HG02798 (cell line): ENCODE results near the gene SCUBE1.

Experiments
- ATAC-seq: cut with Tn5 transposase; IDR thresholded peaks from one replicate; pipeline ENCODE4 v1.9.1; 2021; ENCODE audit warnings: mild to moderate bottlenecking; ENCODE audit not compliant: unreplicated experiment, poor library complexity

Gene SCUBE1

DNA sequence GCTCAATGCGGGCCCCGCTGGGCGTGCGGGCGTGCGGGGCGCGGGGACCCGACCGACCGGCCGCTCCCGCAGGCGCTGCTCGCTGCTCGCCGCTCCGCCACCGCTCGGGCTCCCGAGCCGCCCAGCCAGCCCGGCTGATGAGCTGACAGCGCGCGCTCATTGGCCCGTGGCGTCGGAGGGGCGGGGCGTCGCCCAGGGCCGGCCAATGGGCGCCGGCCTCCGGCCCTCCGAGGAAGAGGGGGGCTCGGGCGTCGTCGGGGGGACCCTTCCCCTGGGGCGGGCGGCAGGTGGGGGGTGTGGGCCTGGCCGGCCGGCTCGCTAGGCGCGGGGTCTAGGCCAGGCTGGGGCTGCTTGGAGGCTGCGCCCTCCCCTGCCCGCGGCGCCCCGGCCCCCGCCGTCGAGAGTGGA lies at the start of gene SCUBE1:
Gene SCUBE1 (minus strand): TSS at position 111 of the 408 bp plus-strand sequence. CDS start 111 bp downstream, outside the sequence.
- no peak for ATAC-seq

DNA sequence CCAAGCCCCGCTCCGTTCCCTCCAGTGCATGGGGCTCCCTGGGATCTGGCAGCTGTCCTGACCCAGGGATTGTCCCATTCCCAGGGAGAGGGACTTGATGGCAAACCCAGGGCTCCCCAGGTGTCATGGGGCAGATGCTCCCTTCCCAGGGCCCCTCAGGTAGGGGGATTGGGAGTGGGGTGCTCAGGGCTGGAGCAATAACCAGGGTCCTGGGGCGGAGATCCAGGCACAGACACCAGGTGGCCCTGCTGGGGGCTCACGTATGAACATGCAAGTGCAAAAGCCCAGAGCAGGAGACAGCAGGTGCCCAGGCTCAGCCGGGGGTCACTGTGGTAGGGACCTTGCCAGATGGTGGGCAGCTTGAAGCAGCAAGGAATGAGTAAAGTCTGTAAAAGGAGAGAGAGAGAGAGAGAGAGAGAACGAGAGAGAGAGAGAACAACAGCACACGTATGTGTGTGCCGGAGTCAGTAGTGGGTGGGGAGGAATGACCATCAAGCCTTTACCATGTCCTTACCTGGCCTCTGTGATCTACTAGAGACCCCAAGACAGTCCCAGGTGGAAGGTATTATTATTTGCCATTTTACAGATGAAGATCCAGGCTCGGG lies 49.3 kb upstream of the SCUBE1 start:
- no peak for ATAC-seq

DNA sequence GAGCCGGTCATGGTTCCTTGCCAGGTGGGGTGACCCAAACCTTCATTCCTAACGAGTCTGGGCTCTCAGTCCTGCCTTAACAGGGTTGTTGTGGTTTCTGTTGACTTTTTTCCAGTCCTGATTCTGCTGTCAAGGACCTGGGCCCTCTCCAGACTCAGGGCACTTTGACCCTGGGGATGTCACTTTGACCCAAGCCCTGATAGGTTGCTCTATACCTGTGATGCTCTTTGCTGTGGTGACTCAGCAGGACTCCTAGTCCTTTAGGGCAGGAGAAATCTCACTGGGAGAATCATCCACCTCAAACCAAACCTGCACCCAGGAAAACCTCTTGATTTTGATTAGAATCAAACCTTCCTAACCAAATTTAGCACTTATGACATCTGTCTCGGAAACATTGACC lies 48.1 kb upstream of the SCUBE1 start:
- no peak for ATAC-seq

DNA sequence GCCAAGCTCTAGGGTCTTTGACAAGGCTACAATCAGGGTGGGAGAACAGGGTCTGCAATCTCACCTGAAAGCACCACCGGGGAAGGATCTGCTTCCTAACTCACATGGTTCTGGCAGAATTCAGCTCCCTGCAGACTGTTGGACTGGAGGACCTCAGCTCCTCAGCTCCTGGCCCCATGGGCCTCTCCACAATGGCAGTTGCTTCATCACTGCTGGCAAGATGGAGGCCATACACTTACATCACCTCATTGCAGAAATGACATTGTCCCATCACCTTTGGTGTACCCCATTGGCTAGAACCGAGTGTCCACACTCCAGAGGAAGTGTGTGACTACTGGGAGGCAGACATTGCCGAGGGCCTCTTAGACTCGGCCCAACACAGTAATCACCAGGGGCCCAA lies 47.7 kb upstream of the SCUBE1 start:
- ATAC-seq: no peak

DNA sequence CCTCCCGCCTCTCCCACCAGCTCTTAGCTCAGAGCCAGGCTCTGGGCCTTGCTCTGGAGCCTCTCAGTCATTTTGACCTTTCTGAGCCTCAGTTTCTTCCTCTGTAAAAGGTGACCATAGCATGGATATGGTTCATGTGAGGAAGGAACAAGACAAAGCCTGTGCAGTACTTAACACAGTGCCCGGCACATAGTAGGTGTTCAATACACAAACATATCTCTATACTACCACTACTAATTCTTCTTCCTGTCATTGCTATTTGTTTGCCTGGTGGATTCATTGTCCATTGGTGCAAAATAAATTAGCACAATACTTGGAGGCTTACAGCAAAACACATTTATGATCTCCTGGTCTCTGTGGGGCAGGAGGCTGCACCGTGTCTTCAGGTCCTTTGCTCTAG lies 47.0 kb upstream of the SCUBE1 start:
- no peak for ATAC-seq

DNA sequence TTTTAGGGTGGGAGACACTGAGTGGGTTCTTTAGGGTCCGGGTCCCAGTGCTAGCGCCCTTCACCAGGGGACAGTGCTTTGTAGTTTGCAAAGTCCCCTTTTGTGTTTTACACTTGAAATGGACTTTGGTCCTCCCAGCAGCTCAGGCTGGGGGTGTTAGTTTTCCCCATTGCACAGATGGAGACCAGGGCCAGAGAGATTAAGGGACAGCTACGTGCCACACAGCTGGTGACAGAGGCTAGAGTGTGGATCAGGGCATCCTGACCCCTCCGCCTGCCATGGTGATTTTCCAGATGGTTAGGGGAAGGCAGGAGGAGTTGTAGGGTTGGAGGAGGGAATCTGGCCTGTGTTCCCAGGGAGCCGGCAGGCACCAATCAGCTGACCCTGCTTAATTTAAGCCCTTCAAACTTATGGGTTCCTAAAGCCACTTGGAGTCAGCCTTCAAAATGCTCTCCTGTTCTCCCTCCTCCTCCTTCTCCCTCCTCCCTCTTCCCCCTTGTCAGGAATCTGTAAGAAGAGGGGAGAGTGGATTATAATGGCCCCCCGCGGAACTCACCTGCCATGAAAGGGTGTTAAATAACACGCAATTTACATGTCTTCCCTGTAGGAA lies 46.2 kb upstream of the SCUBE1 start:
- ATAC-seq: no peak

DNA sequence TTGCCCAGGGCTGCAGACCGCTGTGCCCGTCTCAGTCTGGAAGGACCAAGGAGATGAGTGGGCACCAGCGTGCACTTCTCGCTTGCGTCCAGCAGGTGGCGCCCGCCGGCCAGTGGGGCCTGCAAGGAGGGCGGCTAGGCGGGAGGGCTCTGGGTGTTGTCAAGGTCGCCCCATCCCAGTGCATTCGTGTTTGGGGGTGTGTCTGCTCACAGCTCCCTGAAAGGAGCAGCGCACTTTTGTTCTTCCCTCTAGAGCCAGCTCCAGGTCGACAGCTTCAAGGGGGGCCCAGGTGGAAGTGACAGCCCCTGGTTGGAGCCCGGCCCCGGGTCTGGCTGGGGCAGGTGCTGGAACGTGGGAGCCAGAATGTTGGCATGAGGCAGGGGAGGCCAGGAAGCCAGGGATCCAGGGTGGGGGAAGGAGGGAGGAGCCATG lies 45.3 kb upstream of the SCUBE1 start:
- ATAC-seq: no peak

DNA sequence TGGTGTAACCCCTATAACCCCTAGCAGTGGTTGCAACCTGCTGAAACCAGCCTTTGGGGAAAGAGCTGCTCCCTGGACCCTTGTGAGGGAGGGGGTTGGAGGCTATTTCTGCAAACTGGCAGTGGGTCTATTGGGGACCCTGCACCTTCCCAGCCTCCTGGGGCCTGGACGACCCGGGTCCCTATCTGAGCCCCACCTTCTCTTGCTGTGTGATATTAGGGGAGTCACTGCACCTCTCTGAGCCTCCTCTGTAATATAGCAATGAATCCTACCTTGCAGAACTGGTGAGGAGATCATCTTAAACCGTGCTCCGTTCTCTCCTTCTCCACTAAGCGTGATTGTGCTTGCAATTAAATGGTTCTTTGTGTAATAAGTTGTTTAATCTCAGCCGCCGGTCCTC lies 44.6 kb upstream of the SCUBE1 start:
- no peak for ATAC-seq

DNA sequence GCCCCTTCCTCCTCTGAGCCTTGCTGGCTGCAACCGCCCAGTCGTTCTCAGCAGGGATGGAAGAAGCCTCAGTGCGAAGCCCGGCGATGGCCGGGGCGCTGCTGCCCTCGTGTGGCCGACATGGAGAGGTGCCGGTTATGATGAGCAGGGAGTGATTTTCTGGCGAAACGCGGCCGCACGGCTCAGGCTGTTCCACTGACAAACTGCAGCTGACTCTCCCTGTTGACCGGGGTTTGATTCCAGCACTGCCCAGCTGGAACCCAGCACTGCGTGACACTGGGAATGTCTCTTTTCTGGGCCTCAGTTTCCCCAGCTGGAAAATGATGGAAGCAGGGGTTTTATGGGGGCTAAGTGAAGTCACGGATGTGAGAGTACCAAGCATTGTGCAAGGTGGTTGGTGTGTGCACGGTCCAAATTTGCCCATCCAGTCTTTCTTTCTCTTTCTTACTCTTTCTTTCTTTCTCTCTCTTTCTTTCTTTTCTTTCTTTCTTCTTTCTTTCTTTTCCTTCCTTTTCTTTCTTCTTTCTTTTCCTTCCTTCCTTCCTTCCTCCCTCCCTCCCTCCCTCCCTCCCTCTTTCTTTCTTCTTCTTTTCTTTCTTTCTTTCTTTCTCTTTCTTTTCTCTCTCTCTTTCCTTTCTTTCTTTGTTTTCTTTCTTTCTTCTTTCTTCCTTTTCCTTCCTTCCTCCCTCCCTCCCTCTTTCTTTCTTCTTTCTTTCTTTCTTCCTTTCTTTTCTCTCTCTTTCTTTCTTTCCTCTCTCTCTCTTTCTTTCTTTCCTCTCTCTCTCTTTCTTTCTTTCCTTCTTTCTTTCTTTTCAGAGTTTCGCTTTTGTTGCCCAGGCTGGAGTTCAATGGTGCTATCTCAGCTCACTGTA lies 42.8 kb upstream of the SCUBE1 start:
- peak; percentile 67 for ATAC-seq

DNA sequence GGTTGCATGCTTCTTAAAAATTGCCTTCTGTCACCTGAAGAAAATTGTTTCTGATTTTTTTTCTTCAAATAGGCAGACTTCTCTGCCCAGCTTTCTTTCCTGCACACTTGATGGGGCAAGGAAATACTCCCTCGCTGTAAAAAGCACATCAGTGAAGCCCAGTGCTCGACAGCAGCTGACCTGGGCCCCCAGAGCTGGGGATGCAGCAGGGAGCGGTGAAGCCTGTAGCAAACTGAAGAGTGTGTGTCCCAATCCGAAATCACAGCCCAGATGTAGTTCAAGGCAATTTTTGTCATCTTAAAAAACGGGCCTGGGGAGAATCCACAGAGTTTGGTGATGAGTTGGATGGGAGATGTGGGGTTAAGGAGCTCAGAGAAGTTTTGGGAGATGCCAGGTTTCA lies 41.7 kb upstream of the SCUBE1 start:
- no peak for ATAC-seq

DNA sequence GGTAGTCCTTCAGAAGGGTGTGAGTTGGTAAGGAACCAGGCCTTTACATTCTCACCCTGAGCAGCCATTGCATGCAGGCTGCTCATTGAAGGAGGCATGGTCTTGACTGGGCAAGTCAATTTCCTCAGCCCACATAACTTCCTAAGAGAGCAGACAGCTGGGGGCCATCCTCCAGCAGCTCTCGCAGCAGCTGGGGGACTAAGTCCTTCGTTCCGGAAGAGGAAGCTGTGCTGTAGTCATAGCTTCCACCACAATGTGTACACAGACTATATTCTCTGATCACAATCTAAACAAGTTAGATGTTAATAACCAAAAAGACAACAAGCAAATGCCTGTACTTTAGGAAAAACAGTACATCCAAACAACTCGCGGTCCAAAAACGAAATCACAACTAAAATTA lies 38.5 kb upstream of the SCUBE1 start:
- no peak for ATAC-seq

DNA sequence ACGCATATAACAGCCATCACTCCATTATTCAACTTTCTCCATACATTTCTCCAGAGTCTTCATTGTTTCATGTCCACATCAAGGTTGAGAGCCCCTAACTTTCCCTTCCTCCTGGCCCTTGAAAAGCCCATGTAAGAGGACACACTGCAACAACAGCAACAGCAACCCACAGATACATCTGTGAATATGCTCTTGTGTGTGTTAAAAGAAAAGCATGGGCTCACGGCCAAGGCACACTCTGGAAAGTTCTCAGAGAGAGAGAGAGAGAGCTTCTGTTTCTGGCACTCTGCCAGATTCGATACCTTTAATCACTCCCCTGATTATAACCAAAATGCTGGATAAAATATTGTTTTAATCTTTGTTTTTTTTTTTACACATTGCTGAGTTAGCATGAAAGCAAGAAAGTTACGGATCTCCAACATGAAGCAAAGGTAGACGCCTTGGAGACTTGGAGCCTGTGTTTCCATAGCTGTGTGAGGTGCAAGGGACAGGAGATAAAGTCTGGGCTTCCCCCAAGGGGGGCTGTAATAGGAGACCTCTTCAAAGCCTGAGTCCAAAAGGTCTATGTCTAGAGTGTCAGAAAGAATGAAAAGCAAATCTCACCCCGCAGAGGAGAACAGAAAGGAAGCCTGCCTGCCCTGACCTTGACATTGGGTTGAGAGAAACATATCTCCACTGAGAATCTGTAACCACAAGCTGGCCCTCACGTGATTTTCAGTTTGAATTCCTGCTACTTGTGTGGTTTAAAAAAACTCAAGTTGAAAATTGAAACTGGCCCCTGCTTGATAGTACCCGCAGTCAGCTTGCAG lies 34.9 kb upstream of the SCUBE1 start:
- ATAC-seq: no peak

DNA sequence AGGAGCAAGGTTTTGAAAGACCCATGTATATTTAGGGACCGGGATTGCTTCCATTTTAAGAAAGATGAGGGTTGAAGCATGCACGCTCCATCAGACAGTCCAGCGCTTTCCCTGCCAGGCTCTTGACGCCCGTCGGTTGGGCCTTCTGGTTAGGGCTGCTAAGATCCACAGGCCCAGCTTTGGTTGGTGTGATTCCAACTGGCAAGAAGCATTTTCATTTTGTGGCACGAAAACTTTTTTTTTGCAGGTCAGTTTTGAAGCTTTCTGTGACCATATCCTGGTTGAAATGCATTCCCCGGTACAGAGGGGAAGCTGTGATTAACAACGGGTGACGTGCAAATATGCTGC lies 34.4 kb upstream of the SCUBE1 start:
- ATAC-seq: no peak

DNA sequence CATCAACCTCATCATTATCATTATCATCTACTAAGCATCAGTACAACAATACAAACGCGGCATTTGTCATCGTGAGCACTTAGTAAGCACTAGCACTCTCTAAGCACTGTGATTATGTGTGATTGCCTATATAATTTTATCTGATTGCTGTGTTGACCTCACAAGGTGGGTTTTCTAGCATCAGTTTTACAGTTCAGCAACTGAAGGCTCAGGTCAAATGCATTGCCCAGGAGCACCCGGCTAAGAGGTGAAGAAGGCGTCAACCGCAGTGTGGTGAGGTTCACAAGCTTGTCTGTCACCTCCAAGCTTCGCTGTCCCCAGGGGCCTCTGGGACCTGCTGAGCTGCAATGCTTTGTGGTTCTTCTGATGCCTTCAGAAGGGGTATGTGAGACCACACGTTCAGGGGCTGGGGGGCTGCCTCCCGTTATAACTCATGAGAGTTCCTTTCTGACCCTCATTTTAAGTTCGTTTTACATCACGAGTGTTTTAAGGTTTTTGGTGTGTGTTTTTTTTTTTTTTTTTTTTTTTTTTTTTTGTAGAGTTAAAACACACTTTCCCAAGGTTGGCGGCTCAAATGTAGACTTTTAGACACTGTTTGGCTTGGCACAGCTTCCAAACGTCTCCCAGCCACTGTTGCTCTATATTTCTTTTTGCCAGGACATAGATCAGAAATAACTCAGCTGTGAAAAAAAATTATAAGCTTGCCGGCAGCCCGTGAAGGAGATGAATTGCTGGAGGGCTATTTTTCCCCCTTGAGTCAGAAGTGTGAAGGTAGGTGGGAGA lies 33.8 kb upstream of the SCUBE1 start:
- peak; percentile 52 for ATAC-seq

DNA sequence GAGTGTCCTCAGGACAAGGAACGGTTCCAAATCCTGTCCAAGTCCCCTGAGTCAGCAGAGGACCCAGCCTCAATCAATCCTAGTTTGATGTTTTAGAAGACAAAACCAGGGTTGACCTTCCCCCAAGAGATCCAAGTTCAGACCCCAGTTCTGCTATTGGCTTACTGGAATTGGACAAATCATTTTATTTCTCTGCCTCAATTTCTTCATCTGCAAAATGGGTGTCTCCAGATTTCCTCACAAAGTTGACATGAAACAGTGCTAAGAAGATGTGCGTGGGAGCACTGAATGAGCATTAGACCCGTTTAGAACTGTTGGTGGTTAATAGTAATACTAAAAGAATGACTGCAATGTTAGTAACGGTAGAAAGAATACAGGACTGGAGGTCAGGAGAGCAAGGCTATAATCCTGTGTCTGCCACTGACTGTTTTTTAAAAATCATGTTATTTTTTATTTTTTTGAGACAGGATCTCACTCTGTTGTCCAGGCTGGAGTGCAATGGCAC lies 32.8 kb upstream of the SCUBE1 start:
- ATAC-seq: no peak

DNA sequence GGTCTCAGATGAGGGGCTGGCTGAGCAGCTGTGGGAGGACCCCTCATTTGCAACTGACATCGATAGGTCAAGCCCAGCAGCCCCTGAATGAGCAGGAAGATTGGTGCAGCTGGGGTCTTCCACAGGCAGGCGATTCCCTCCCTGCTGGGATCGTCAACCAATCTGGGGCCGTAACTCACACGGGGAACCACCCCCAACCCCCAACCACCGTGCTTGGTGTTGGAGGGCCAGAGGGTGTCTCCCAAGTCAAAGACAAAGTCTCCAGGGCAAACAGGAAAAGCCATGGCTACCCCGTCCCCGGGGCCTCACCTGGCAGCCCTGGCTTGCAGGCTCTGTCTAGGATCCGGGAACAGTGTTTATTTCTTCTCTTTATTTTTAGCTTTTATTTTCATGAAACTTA lies 26.9 kb upstream of the SCUBE1 start:
- no peak for ATAC-seq

DNA sequence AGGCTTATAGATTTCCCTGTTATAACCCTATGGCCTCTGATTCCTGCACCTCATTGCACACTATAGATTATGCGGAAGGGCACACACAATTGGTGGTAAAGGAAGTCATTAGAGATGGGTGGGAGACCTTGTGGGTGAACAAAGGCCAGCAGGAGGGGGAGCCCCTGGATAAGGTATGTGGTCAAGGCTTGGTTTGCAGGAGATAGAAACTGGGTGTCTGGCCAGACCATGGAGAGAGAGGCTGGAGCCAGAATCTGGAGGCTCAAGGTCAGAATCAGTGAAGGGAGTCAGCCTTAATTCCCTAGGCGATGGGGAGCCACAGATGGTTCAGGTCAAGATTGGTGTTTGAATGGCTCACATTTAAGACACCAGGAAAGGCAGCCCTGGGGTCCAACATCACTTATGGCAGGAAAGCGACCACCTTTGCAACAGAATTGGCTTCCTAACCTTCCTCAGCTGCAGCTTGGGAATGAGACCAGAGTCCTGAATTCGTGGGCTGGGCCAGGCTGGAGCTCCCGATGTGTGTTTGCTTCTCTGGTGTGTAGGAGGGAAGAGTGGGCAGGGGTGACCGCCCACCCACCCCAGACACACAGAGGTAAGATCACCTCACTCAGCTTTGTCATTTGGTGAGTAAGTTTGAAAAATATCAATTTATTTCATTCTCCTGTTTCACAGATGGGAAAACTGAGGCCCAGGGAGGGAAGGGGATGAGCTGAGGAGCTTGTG lies 22.7 kb upstream of the SCUBE1 start:
- no peak for ATAC-seq

DNA sequence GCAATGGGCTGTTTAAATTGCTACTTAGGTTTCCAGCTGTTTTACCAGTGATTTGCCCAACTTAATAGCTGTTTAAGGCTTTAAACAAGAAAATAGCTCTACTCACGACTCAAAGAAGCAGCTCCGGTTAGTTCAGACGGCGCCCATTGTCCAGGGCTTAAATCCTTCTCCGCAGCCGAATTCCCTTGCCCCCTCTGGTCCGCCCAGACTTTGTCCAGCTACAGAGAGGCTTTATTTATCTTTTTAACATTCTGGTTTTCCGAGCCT lies 20.9 kb upstream of the SCUBE1 start:
- ATAC-seq: no peak
